Measurements from ENCODE around the gene SIVA1.
"Not testable (repeated sequence)": the region's sequence is repeated elsewhere in the genome, so short reads cannot be mapped to it uniquely, and the experiment has no call there.

SIVA1 gene

GRCh38 chr14:104734991-104735779 is 17.8 kb upstream of the SIVA1 start:
- no peak for DNase-seq (ENCODE audit: low read depth)

- peak; percentile 56 for DNase-seq (ENCODE audit: low read depth)
Measured at GRCh38 chr14:104735830-104736642, 16.9 kb upstream of the SIVA1 start.

- DNase-seq (ENCODE audit: low read depth): no peak
Measured at GRCh38 chr14:104738375-104739019, 14.4 kb upstream of the SIVA1 start.

- DNase-seq (ENCODE audit: low read depth): no peak
Measured at GRCh38 chr14:104739026-104739425, 13.9 kb upstream of the SIVA1 start.

- no peak for DNase-seq (ENCODE audit: low read depth)
Measured at GRCh38 chr14:104739546-104740516, 13.1 kb upstream of the SIVA1 start.

- DNase-seq (ENCODE audit: low read depth): no peak
Measured at GRCh38 chr14:104741108-104741802, 11.7 kb upstream of the SIVA1 start.

GRCh38 chr14:104741803-104742251 is 11.1 kb upstream of the SIVA1 start:
- no peak for DNase-seq (ENCODE audit: low read depth)

GRCh38 chr14:104742586-104743455 is 10.1 kb upstream of the SIVA1 start:
- no peak for DNase-seq (ENCODE audit: low read depth)

GRCh38 chr14:104743461-104744380 is 9.2 kb upstream of the SIVA1 start:
- no peak for DNase-seq (ENCODE audit: low read depth)

GRCh38 chr14:104744484-104744883 is 8.5 kb upstream of the SIVA1 start:
- DNase-seq (ENCODE audit: low read depth): no peak

GRCh38 chr14:104745431-104745830 is 7.5 kb upstream of the SIVA1 start:
- no peak for DNase-seq (ENCODE audit: low read depth)

- DNase-seq (ENCODE audit: low read depth): no peak
Measured at GRCh38 chr14:104746071-104746545, 6.8 kb upstream of the SIVA1 start.

- no peak for DNase-seq (ENCODE audit: low read depth)
Measured at GRCh38 chr14:104746934-104747481, 5.9 kb upstream of the SIVA1 start.

GRCh38 chr14:104747876-104748275 is 5.1 kb upstream of the SIVA1 start:
- no peak for DNase-seq (ENCODE audit: low read depth)

GRCh38 chr14:104749111-104749649 is 3.8 kb upstream of the SIVA1 start:
- peak; percentile 40 for DNase-seq (ENCODE audit: low read depth)

GRCh38 chr14:104750056-104750752 is 2.7 kb upstream of the SIVA1 start:
- DNase-seq (ENCODE audit: low read depth): no peak

- not testable (repeated sequence) for DNase-seq (ENCODE audit: low read depth)
Measured at GRCh38 chr14:104750753-104751057, 2.2 kb upstream of the SIVA1 start.
